Neutrophil (primary cell): ENCODE measurements around the gene HLTF.
"Not testable (repeated sequence)": the region's sequence is repeated elsewhere in the genome, so short reads cannot be mapped to it uniquely, and the experiment has no call there.

Experiments
- H3K27ac ChIP-seq: fragments of 200-600 bp; sonication (generic); 2 replicates; pipeline ENCODE4 v1.5.1; 2016; ENCODE audit warnings: mild to moderate bottlenecking, moderate library complexity
- H3K27me3 ChIP-seq: fragments of 200-600 bp; sonication (generic); 2 replicates; pipeline ENCODE4 v1.6.0; 2016; ENCODE audit warnings: mild to moderate bottlenecking
- H3K36me3 ChIP-seq: fragments of 200-600 bp; sonication (generic); 2 replicates; pipeline ENCODE4 v1.5.1; 2017
- H3K4me1 ChIP-seq, 2 experiments: fragments of 200-600 bp in 1 of 2; sonication (generic) in 1 of 2; 1 replicate in 1 of 2; 2 replicates in 1 of 2; pipeline versions ENCODE4 v1.5.1 to v1.6.1; 2013 to 2016; ENCODE audit warnings: low read depth in 1 of 2, low read length in 1 of 2, mild to moderate bottlenecking in 1 of 2, moderate library complexity in 1 of 2; ENCODE audit not compliant: control insufficient read depth in 1 of 2, insufficient read depth in 1 of 2
- H3K4me3 ChIP-seq, 2 experiments: fragments of 200-600 bp in 1 of 2; sonication (generic) in 1 of 2; 1 replicate in 1 of 2; 2 replicates in 1 of 2; pipeline ENCODE4 v1.5.1; 2013 to 2016; ENCODE audit warnings: low read depth in 1 of 2, low read length in 1 of 2, mild to moderate bottlenecking in 1 of 2, moderate library complexity in 1 of 2
- H3K9me3 ChIP-seq: fragments of 200-600 bp; sonication (generic); 2 replicates; pipeline ENCODE4 v1.5.1; 2016
- CTCF ChIP-seq: fragments of 200-600 bp; sonication (generic); IDR thresholded peaks from 2 replicates; pipeline ENCODE4 v1.5.1; 2016; ENCODE audit warnings: antibody characterized with exemption

The HLTF gene

GRCh38 chr3:149114458-149114857 lies 28.1 kb upstream of the HLTF start:
- H3K36me3 ChIP-seq, result no peaks in the 10 kb centered on the region
- H3K4me1 ChIP-seq, result no peaks in the 10 kb centered on the region
- no peaks in the 10 kb centered on the region for H3K27me3 ChIP-seq
- H3K4me3 ChIP-seq, result no peak overlapping the region
- TF ChIP-seq CTCF, result no peak
- H3K9me3 ChIP-seq, result no peaks in the 10 kb centered on the region
- H3K27ac ChIP-seq, result no peak overlapping the region

- Histone ChIP-seq H3K27me3 (no peaks in the 10 kb centered on the region), H3K9me3 (no peaks in the 10 kb centered on the region), H3K27ac (no peak overlapping the region), H3K4me3 (no peak overlapping the region), H3K36me3 (no peaks in the 10 kb centered on the region), H3K4me1 (no peaks in the 10 kb centered on the region)
- no peak for TF ChIP-seq CTCF
Observed at GRCh38 chr3:149104484-149104883, 18.2 kb upstream of the HLTF start.

- H3K27ac ChIP-seq, result no peak overlapping the region
Observed at GRCh38 chr3:149101641-149102040, 15.3 kb upstream of the HLTF start.

GRCh38 chr3:149101154-149101553 lies 14.8 kb upstream of the HLTF start:
- Histone ChIP-seq H3K27me3 (no peaks in the 10 kb centered on the region), H3K4me3 (no peak overlapping the region), H3K4me1 (no peaks in the 10 kb centered on the region), H3K36me3 (no peaks in the 10 kb centered on the region), H3K9me3 (no peaks in the 10 kb centered on the region), H3K27ac (no peak overlapping the region)
- TF ChIP-seq CTCF, result no peak

More at GRCh38 chr3:149101641-149102040, 15.3 kb upstream of the HLTF start:
- Histone ChIP-seq H3K4me3 (no peak overlapping the region), H3K4me1 (no peaks in the 10 kb centered on the region), H3K9me3 (no peaks in the 10 kb centered on the region), H3K27me3 (no peaks in the 10 kb centered on the region), H3K36me3 (no peaks in the 10 kb centered on the region)
- no peak for TF ChIP-seq CTCF

- H3K36me3 ChIP-seq, H3K27me3 ChIP-seq, H3K27ac ChIP-seq, H3K4me1 ChIP-seq, H3K4me3 ChIP-seq, H3K9me3 ChIP-seq: not testable (repeated sequence)
Observed at GRCh38 chr3:149097987-149098386, 11.7 kb upstream of the HLTF start.

- no peaks in the 10 kb centered on the region for H3K9me3 ChIP-seq
- H3K27ac ChIP-seq, result no peak overlapping the region
- no peaks in the 10 kb centered on the region for H3K4me1 ChIP-seq
- no peaks in the 10 kb centered on the region for H3K36me3 ChIP-seq
- no peak for TF ChIP-seq CTCF
- no peaks in the 10 kb centered on the region for H3K27me3 ChIP-seq
- H3K4me3 ChIP-seq, result no peak overlapping the region
Observed at GRCh38 chr3:149095487-149095886, 9.2 kb upstream of the HLTF start.
